ENCODE measurements around the gene ZNF438. TPM values are rescaled to one million over a fixed set of nuclear protein-coding genes. Genes with fewer than 3 reads are reported as not detected.

ZNF438 gene
- total RNA-seq, 2 donors from 2014 or later, result 1.5 to 10.1 TPM

- Histone ChIP-seq H3K4me3 (no peak overlapping the region), H3K27ac (no peak overlapping the region), H3K27me3 (replicated peaks; ENCODE audit: insufficient read depth) (no peaks in the 10 kb centered on the region), H3K9me3 (no peaks in the 10 kb centered on the region), H3K36me3 (no peaks in the 10 kb centered on the region), H3K4me1 (replicated peaks) (no peaks in the 10 kb centered on the region)
- TF ChIP-seq POLR2AphosphoS5 (IDR thresholded peaks at IDR 0.05) (no peak), POLR2A (IDR thresholded peaks at IDR 0.05) (no peak), CTCF (IDR thresholded peaks at IDR 0.05) (no peak)
- DNase-seq (ENCODE audit: low spot score), result no peak
- 96% methylated on average over 10 of the region's 10 CpGs for WGBS
- intact Hi-C loops (cut with DNase I), result no loop called here
Observed at GRCh38 chr10:30847642-30848041, 184.0 kb downstream of the ZNF438 start.

GRCh38 chr10:30847199-30847598 is 184.5 kb downstream of the ZNF438 start:
- Histone ChIP-seq H3K27ac (no peak overlapping the region), H3K4me3 (no peak overlapping the region), H3K27me3 (replicated peaks; ENCODE audit: insufficient read depth) (no peaks in the 10 kb centered on the region), H3K4me1 (replicated peaks) (no peaks in the 10 kb centered on the region), H3K9me3 (no peaks in the 10 kb centered on the region), H3K36me3 (no peaks in the 10 kb centered on the region)
- TF ChIP-seq POLR2AphosphoS5 (IDR thresholded peaks at IDR 0.05), result no peak
- no peak for TF ChIP-seq POLR2A (IDR thresholded peaks at IDR 0.05)
- TF ChIP-seq CTCF (IDR thresholded peaks at IDR 0.05), result no peak
- 90% methylated on average over 6 of the region's 6 CpGs for WGBS
- intact Hi-C loops (cut with DNase I), result no loop called here
- DNase-seq (ENCODE audit: low spot score), result no peak

GRCh38 chr10:30846710-30847109 is 185.0 kb downstream of the ZNF438 start:
- Histone ChIP-seq H3K36me3 (no peaks in the 10 kb centered on the region), H3K9me3 (no peaks in the 10 kb centered on the region), H3K4me1 (replicated peaks) (no peaks in the 10 kb centered on the region), H3K27me3 (replicated peaks; ENCODE audit: insufficient read depth) (no peaks in the 10 kb centered on the region), H3K4me3 (no peak overlapping the region), H3K27ac (no peak overlapping the region)
- intact Hi-C loops (cut with DNase I), result no loop called here
- TF ChIP-seq POLR2AphosphoS5 (IDR thresholded peaks at IDR 0.05), result no peak
- TF ChIP-seq CTCF (IDR thresholded peaks at IDR 0.05), result no peak
- TF ChIP-seq POLR2A (IDR thresholded peaks at IDR 0.05), result no peak
- no peak for DNase-seq (ENCODE audit: low spot score)
- 63% methylated on average over 3 of the region's 4 CpGs for WGBS

- H3K36me3 ChIP-seq, result no peaks in the 10 kb centered on the region
- TF ChIP-seq POLR2A (IDR thresholded peaks at IDR 0.05) (no peak), POLR2AphosphoS5 (IDR thresholded peaks at IDR 0.05) (no peak), CTCF (IDR thresholded peaks at IDR 0.05) (no peak)
- H3K27me3 ChIP-seq (replicated peaks; ENCODE audit: insufficient read depth), result no peaks in the 10 kb centered on the region
- no peak overlapping the region for H3K4me3 ChIP-seq
- no peaks in the 10 kb centered on the region for H3K4me1 ChIP-seq (replicated peaks)
- intact Hi-C loops (cut with DNase I), result no loop called here
- 90% methylated on average over 5 of the region's 5 CpGs for WGBS
- no peak for DNase-seq (ENCODE audit: low spot score)
- no peaks in the 10 kb centered on the region for H3K9me3 ChIP-seq
- no peak overlapping the region for H3K27ac ChIP-seq
Observed at GRCh38 chr10:30842894-30843293, 188.8 kb downstream of the ZNF438 start.

- intact Hi-C loops (cut with DNase I), result no loop called here
- TF ChIP-seq POLR2AphosphoS5 (IDR thresholded peaks at IDR 0.05) (no peak), POLR2A (IDR thresholded peaks at IDR 0.05) (no peak), CTCF (IDR thresholded peaks at IDR 0.05) (no peak)
Observed at GRCh38 chr10:30842185-30842584, 189.5 kb downstream of the ZNF438 start.

More at GRCh38 chr10:30842185-30842584, 189.5 kb downstream of the ZNF438 start:
- no peaks in the 10 kb centered on the region for H3K9me3 ChIP-seq
- H3K27ac ChIP-seq, result no peak overlapping the region
- WGBS, result 88% methylated on average over 1 of the region's 1 CpG
- H3K4me1 ChIP-seq (replicated peaks), result no peaks in the 10 kb centered on the region
- H3K36me3 ChIP-seq, result no peaks in the 10 kb centered on the region
- DNase-seq (ENCODE audit: low spot score), result no peak
- no peaks in the 10 kb centered on the region for H3K27me3 ChIP-seq (replicated peaks; ENCODE audit: insufficient read depth)
- no peak overlapping the region for H3K4me3 ChIP-seq

All from prostate gland (tissue), 2 donors.